CD4-positive, alpha-beta memory T cell (primary cell): ENCODE results near the gene SRGAP2C. TPM values are rescaled to one million over a fixed set of nuclear protein-coding genes. Genes with fewer than 3 reads are reported as not detected.
"Not testable (repeated sequence)": the region's sequence is repeated elsewhere in the genome, so short reads cannot be mapped to it uniquely, and the experiment has no call there.

ENCODE experiments used
- CTCF ChIA-PET: fragments of 350-600 bp; sonication (Branson Sonifier 250); formaldehyde crosslinking; loops from one replicate; lab custom pipeline; 2021; ENCODE audit warnings: inconsistent platforms; ENCODE audit not compliant: partially characterized antibody; lab: Charles Lee
- POLR2A ChIA-PET: fragments of 350-600 bp; sonication (Branson Sonifier 250); formaldehyde crosslinking; loops from one replicate; lab custom pipeline; 2021; ENCODE audit not compliant: partially characterized antibody; lab: Charles Lee
- DNase-seq, 5 donors: peaks; one replicate each; pipeline versions ENCODE4 v3.0.0 to v3.0.0-alpha.2; 2020 to 2022; ENCODE audit warnings: mixed read lengths in 1 of 5
- H3K27ac ChIP-seq: one replicate; pipeline ENCODE4 v1.7.0; 2013; ENCODE audit warnings: low read depth, low read length
- H3K27me3 ChIP-seq: 2 replicates; pipeline ENCODE4 v1.7.0; 2013; ENCODE audit warnings: mild to moderate bottlenecking, low read length, moderate library complexity; ENCODE audit not compliant: insufficient read depth
- H3K36me3 ChIP-seq: 2 replicates; pipeline ENCODE4 v1.7.0; 2013; ENCODE audit warnings: mild to moderate bottlenecking, low read length, moderate library complexity; ENCODE audit not compliant: insufficient read depth
- H3K4me1 ChIP-seq: 2 replicates; pipeline ENCODE4 v1.7.0; 2013; ENCODE audit warnings: mild to moderate bottlenecking, low read length, moderate library complexity; ENCODE audit not compliant: insufficient read depth
- H3K4me3 ChIP-seq, 2 donors: one replicate each; pipeline ENCODE4 v1.7.0; 2013; ENCODE audit warnings: low read length in 2 of 2, mild to moderate bottlenecking in 1 of 2
- H3K9me3 ChIP-seq, 2 donors: one replicate each; pipeline ENCODE4 v1.7.0; 2013; ENCODE audit warnings: low read length in 2 of 2, control low read depth in 1 of 2; ENCODE audit not compliant: control insufficient read depth in 1 of 2
- H3K27ac Mint-ChIP-seq, 7 donors: one replicate each; pipeline ENCODE4 v1.8.0; 2020 to 2021; ENCODE audit warnings: mixed read lengths in 7 of 7, mild to moderate bottlenecking in 6 of 7, inconsistent platforms in 3 of 7, moderate library complexity in 3 of 7
- H3K27me3 Mint-ChIP-seq, 2 donors: one replicate each; pipeline ENCODE4 v1.8.0; 2020 to 2021; ENCODE audit warnings: mixed read lengths in 2 of 2
- H3K36me3 Mint-ChIP-seq, 2 donors: one replicate each; pipeline ENCODE4 v1.8.0; 2020 to 2021; ENCODE audit warnings: mixed read lengths in 2 of 2, inconsistent platforms in 1 of 2, mild to moderate bottlenecking in 1 of 2
- H3K4me1 Mint-ChIP-seq, 4 donors: one replicate each; pipeline ENCODE4 v1.8.0; 2020 to 2021; ENCODE audit warnings: mixed read lengths in 4 of 4, mild to moderate bottlenecking in 1 of 4
- H3K4me3 Mint-ChIP-seq, 8 donors: one replicate each; pipeline ENCODE4 v1.8.0; 2020 to 2021; ENCODE audit warnings: mixed read lengths in 8 of 8, mild to moderate bottlenecking in 7 of 8, moderate library complexity in 6 of 8, inconsistent platforms in 3 of 8
- H3K9me3 Mint-ChIP-seq, 8 donors: one replicate each; pipeline ENCODE4 v1.8.0; 2020 to 2021; ENCODE audit warnings: mixed read lengths in 8 of 8, mild to moderate bottlenecking in 5 of 8, inconsistent platforms in 3 of 8, moderate library complexity in 1 of 8
- intact Hi-C: fragments of 100-400 bp; cut with micrococcal nuclease; formaldehyde crosslinking; loops from one replicate; pipeline ENCODE4 v1.15.1; 2023
- polyA plus RNA-seq, 2 donors: library from polyadenylated mRNA; unstranded; fragments of 300-500 nt; fragmentation: Illumina TruSeq; gene quantifications; one replicate each; pipeline ENCODE4 v1.2.3, GENCODE V29; 2021
- total RNA-seq, 2 experiments: library from RNA; stranded (reverse); gene quantifications; one replicate each; pipeline ENCODE4 v1.2.3, GENCODE V29; 2021

SRGAP2C gene
- total and polyA plus RNA-seq, 4 experiments from 2014 or later: 2.1 to 29.0 (median 16.1) TPM

DNA sequence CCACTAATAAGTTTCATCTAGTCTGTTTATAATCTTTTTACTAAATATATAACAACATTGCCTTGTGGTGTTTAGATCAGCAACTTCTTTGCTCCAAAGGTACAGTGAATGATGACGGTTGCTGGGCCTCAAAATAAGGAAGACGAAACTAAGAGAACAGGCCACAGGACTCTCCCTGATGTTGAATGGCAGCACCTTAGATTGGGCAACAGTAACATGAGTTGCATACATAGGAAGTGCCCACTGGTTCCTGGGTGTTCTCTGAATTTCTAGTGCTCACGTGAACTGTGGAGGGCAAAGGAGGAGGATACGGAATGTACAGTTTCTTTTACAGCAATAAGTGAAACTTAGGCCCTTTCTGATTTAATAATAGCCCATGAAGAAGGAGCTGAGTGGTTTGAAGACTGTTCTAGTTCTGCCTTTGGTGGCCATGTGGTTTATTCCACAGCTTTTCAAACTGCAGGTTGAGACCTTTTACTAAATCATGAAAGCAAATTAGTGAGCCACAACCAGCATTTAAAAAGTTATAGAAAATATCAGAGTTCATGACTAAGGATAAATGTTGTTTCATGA, 86.5 kb downstream of the SRGAP2C start:
- H3K27ac ChIP-seq, POLR2A ChIA-PET, H3K4me3 Mint-ChIP-seq, H3K9me3 ChIP-seq, CTCF ChIA-PET, DNase-seq, H3K36me3 ChIP-seq, H3K4me1 ChIP-seq, H3K4me3 ChIP-seq, H3K36me3 Mint-ChIP-seq, H3K9me3 Mint-ChIP-seq, H3K27me3 Mint-ChIP-seq, intact Hi-C loops, H3K27me3 ChIP-seq, H3K27ac Mint-ChIP-seq, H3K4me1 Mint-ChIP-seq: not testable (repeated sequence)

DNA sequence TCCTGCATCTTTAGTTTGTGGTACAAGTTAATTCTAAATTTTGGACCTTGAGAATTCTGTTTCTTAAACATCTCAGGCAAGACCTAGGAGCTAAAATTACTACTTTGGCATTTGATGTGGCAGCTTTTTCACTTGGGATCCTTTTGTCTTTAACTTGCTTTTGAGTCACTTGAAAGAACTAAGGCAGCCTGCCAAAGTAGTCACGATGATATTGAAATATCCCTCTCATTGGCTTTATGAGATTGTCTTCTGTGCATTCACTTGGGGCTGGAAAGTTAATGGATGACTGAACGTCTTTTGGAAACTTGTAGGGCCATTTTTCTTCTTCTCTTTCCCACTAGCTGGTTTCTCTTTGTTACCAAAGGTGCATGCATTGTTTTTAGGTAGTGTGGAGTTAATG, 90.7 kb downstream of the SRGAP2C start:
- intact Hi-C loops, H3K27ac Mint-ChIP-seq, H3K9me3 Mint-ChIP-seq, H3K4me1 Mint-ChIP-seq, H3K9me3 ChIP-seq, H3K4me1 ChIP-seq, DNase-seq, H3K27me3 Mint-ChIP-seq, H3K36me3 Mint-ChIP-seq, H3K4me3 Mint-ChIP-seq, H3K36me3 ChIP-seq, POLR2A ChIA-PET, H3K27ac ChIP-seq, H3K27me3 ChIP-seq, CTCF ChIA-PET, H3K4me3 ChIP-seq: not testable (repeated sequence)

DNA sequence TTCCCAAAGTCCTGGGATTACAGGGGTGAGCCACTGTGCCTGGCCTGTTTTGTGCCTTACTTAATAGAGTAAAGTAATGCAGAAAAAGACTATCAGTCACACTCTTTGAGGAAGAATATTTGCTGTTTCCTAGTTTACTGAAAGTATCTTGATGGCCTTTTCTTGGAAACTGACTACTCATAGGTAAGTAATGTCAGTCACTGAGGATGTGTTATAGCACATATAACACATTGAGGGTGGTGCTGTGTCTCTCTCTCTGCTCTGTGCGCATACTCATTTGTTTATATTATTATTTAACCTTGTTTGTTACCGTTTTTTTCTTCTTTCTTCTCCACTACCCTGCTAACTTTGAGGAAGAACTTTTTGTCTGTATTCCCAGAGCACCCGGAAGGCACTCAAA, 93.4 kb downstream of the SRGAP2C start:
- intact Hi-C loops, H3K27me3 Mint-ChIP-seq, H3K36me3 Mint-ChIP-seq, H3K9me3 Mint-ChIP-seq, H3K4me1 ChIP-seq, H3K4me3 Mint-ChIP-seq, H3K27ac ChIP-seq, H3K4me3 ChIP-seq, CTCF ChIA-PET, DNase-seq, H3K36me3 ChIP-seq, H3K4me1 Mint-ChIP-seq, POLR2A ChIA-PET, H3K27me3 ChIP-seq, H3K27ac Mint-ChIP-seq, H3K9me3 ChIP-seq: not testable (repeated sequence)

DNA sequence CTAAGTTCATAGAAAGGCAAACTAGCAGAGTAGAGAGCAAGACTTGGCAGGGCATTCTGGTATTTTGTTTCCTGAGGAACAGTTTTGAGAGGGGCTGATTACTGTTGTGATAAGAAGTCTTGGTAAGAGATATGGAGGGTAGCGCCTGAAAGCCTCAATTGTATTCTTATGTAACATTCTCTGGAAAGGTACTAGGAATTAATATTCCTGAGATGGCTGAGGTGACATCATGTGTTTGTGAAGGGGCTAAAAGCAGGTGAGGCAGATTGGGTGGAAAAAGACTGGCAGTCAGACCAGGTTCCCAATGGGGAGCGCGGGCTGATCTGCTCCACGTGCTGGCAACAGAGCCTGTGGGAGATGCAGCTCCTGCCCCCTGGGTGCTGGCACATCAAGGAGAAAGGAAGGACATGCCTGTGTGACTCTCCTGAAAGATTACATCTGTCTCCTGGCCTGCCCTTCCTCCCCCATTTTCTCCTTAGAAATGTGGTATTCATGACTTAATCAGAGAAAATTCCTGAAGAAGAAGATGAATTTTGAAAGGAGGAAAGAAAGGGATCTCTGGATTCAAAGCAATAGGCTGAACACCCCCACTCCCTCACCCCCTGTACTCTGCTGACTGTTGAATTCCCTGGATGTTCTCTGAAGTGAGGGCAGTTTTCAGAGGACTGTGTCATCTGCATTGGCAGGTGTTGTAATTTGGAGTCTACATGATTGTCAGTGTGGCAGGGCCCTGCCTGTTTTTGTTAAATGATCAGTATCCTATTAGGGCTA, 94.2 kb downstream of the SRGAP2C start:
- POLR2A ChIA-PET, H3K9me3 ChIP-seq, H3K4me1 ChIP-seq, H3K4me3 ChIP-seq, H3K36me3 ChIP-seq, H3K36me3 Mint-ChIP-seq, H3K4me1 Mint-ChIP-seq, CTCF ChIA-PET, DNase-seq, H3K4me3 Mint-ChIP-seq, H3K27me3 ChIP-seq, H3K27me3 Mint-ChIP-seq, H3K27ac Mint-ChIP-seq, H3K9me3 Mint-ChIP-seq, intact Hi-C loops, H3K27ac ChIP-seq: not testable (repeated sequence)

- H3K4me1 Mint-ChIP-seq, H3K36me3 ChIP-seq, CTCF ChIA-PET, H3K4me3 ChIP-seq, H3K27me3 ChIP-seq, H3K27ac ChIP-seq, H3K4me1 ChIP-seq, H3K9me3 Mint-ChIP-seq, POLR2A ChIA-PET, H3K9me3 ChIP-seq, H3K27ac Mint-ChIP-seq, H3K36me3 Mint-ChIP-seq, intact Hi-C loops, H3K4me3 Mint-ChIP-seq, H3K27me3 Mint-ChIP-seq, DNase-seq: not testable (repeated sequence)
Measured at GRCh38 chr1:121279548-121279898, 94.7 kb downstream of the SRGAP2C start.

- H3K27ac Mint-ChIP-seq, CTCF ChIA-PET, POLR2A ChIA-PET: not testable (repeated sequence)
Measured at GRCh38 chr1:121280699-121281317, 96.0 kb downstream of the SRGAP2C start.

GRCh38 chr1:121281480-121281879, 96.7 kb downstream of the SRGAP2C start:
- H3K27me3 Mint-ChIP-seq, H3K4me3 Mint-ChIP-seq, H3K9me3 ChIP-seq, H3K27ac Mint-ChIP-seq, H3K27me3 ChIP-seq, H3K4me1 ChIP-seq, POLR2A ChIA-PET, H3K4me3 ChIP-seq, intact Hi-C loops, CTCF ChIA-PET, H3K36me3 Mint-ChIP-seq, DNase-seq, H3K4me1 Mint-ChIP-seq, H3K36me3 ChIP-seq, H3K27ac ChIP-seq, H3K9me3 Mint-ChIP-seq: not testable (repeated sequence)

More at GRCh38 chr1:121280699-121281317, 96.0 kb downstream of the SRGAP2C start:
- H3K36me3 ChIP-seq, H3K9me3 ChIP-seq, H3K27me3 Mint-ChIP-seq, H3K4me3 ChIP-seq, intact Hi-C loops, H3K27me3 ChIP-seq, H3K36me3 Mint-ChIP-seq, H3K27ac ChIP-seq, H3K9me3 Mint-ChIP-seq, H3K4me1 ChIP-seq, H3K4me3 Mint-ChIP-seq, DNase-seq, H3K4me1 Mint-ChIP-seq: not testable (repeated sequence)
